Activated T-cell treated with anti-CD3 and anti-CD28 coated beads, Interleukin-2, amount 50 U/mL, for 1 hour (primary cell): ENCODE results near the gene SNORC.

Experiments
- DNase-seq: peaks from one replicate; pipeline ENCODE4 v3.0.0-alpha.2; 2020

SNORC gene

DNA sequence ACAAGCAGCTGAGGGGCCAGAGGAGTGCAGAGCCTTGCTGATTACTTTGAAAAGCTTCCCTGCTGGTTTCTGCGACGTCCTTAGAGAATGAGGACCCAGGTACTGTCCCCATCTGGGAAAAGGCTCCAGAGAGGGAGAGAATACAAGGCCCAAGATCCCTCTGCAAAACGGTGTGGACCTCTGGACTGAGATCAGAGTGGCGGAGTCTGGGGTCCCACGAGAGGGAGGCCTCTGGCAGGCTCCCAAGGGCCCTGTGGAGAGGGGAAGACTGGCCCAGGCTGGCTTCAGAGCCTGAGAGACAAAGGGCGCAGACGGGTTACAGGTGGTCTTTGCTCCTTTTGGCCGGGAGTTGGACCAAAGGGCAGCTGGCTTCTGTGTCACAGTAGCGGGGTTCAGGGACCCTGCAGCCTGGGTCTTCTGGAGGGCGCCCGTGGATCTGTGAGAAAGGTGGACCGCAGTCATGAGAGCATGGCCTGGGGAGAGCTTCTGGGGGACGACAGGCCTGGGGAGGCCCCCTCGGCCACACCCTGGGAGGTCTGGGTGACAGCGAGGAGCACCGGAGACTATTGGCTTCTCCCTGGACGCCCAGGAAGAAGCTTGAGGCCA lies 805 bp downstream of the SNORC start:
- no peak for DNase-seq

DNA sequence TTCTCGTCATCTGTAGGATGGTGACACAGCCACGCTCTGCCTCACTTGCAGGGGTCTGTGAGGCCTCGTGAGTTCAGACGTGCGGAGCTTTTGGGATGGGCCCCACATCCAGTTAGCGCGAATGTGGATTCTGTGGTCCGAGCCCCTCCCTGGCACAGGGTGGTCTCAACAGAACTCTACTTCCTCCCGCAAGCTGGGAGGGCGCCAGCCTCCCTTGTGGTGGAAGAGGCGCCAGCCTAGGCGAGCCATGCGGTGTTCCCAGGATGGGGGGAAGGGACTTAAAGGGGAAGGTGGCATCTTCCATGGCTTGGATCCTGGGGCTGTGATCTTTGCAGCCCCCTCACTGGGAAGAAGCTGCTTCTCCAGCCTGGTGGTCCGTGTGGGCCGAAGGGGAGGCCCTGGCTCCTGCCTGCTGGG lies 1.4 kb downstream of the SNORC start:
- no peak for DNase-seq

DNA sequence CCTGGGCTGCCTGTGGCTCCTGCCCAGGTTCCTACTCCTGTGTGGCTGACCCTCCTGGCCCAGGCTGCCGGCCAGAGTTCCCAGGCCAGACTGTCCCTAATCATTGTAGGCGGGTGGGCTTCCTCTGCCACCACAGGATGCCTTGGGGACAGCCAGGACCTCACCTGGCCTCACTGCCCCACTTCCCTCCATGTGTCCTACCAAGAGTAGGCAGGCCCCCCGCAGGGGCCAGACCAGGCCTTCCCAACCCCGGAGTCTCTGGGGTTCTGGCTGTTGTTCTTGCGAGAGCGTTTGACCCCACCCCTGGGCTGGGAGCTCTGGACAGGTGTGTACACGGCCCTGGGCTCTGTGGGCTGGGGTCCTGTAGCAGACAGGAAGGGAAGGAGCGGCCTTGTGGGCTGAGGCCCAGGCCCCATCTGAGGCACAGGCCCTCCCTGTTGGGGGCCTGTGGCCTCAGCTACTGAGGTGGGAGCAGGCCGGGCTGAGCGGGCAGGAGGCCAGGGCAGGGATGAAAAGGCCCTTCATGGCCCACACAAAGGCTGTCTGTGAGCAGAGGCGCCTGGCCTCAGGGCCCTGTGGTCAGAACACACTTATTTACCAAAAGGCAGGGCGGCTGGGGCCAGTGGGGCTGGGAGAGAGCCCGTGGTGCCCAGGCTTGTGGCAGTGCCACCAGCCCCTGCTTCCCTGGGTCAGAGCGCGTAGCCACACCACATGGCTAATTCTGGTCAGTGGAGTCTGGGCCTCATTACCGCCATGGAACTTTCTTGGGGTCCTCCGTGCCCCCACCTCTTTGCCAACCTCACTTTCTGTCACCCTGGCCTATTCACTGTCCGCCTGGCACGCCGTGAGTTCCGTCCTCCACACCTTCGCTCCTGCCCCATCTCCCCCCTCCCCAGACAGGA lies 2.0 kb downstream of the SNORC start:
- DNase-seq = no peak

DNA sequence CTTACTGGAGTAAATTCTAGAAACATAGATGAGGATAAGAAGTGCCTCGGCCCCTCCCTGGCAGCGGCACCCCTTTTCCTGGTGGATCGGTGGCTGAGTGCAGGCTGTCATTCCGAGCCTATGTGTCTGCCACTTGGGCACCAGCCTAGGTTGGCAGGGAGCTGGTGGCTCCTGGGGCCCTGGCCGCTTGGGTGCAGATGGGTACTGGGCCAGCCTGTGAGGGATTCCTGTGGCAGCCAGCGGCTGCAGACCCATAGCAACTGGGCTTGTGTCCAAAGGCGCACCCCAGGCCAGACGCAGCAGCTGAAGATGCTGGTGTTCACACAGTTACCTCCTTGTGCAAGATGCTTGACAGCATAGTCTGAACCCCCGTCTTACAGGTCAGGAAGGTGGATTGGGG lies 2.8 kb downstream of the SNORC start:
- no peak for DNase-seq

DNA sequence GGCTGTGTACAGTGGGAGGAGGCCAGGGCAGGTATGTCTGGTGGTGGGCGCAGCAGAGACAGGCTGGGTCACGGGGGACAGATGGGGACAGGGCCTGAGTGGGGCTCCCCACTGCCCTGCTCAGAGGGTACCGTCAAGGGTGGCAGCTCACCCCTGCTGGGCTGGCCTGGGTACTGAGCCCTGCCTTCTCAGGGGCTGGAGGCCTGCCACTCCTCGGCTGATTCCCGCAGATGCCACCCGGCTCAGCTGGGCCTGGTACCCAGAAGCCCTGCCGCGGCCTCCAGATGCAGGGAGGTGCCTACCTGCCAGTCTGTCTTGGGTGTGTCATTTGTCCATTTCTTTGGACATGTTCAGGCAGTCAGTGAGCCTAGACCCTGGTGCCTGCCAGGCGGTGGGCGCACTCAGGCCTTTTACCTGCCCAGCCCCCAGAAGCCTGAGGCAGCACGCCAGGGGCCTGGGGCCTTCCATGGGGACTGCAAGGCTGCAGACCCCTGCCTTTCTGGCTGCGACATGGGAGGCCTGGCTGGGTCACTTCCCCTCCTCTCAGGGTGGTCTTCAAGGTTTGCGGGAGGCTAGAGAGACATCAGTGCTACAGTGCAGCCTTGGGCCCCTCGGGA lies 3.3 kb downstream of the SNORC start:
- no peak for DNase-seq

DNA sequence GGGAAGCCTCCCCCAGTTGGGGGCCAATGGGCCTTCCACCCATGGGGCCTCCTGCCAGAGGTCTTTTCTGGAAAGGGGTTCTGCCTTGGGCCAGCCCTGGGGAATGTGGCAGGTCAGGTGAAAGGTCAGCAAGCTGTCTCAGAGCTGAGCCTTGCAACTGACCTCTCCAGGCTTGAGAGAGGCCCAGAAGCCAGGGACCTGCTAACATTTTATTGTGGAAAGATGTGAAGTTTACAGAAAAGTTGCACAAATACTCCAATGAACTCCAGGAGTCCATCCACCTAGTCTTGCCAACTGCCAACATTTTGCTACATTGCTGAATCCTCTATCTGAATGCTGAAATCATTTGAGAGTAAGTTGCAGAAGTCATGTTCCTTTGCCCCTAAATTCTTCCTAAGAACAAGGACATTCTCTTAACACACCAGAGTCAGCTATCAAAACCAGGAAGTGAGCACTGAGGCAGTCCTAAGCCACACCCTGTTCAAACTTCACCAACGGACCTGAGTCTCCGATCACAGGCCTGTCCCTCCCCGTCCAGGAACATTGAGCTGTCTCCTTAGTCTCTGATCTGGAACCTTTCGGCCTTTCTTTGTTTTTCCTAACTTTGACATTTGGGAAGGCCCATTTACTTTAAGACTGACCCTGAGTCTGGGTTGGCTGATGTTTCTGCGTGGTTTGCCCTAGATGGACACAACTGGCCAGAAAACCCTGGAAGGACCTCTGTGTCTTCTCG lies 4.0 kb downstream of the SNORC start:
- DNase-seq = no peak

DNA sequence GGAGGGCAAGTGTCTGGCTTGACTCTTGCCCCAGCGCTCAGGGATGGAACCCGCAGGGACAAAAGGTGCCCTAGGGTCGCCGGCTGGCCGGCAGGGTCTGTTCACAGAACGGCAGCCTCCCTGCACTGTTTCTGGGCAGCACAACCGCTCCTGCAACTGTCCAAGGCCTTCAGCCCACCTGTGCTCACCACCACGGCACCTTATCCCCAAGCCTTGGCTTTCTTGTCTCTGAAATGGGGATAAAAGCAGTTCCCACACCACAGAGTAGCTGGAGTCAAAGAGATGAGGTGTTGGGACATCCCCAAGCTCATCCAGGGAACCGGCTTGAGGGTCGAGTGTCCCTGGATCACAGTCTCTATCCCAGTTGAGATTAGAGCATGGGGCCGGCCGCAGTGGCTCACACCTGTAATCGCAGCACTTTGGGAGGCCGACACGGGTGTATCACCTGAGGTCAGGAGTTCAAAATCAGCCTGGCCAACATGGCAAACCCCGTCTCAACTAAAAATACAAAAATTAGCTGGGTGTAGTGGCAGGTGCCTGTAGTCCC lies 4.7 kb downstream of the SNORC start:
- DNase-seq = no peak

DNA sequence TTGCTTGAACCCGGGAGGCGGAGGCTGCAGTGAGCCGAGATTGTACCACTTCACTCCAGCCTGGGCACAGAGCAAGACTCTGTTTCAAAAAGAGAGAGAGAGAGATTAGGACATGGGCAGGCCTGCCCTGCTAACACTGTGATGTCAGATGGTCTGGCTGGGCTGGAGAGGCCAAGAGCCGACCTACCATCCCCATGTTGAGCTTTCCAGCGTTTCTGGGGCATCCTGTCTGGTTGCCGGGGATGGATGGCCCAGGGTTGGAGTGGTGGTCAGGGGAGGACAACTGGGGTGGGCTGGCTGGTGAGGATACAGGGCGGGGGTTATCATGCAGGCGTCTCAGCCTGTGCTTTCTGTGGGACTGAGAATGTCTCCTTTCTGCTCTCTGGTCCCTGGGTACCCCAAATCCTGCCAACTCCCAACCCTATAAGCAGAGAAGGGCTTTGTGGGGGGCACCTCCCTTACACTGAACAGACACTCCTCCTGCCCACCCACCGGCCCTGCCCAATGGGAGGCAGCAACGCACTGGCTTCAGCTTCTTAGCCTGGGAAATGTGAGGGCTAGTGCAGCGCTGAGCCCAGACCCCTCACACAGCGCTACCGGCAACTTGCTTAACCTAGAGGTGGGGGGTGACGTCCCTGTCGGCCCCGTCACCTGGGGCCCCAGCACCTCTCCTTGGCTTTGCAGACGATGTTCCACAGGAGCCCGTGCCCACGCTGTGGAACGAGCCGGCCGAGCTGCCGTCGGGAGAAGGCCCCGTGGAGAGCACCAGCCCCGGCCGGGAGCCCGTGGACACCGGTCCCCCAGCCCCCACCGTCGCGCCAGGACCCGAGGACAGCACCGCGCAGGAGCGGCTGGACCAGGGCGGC lies 5.4 kb downstream of the SNORC start:
- DNase-seq = no peak

DNA sequence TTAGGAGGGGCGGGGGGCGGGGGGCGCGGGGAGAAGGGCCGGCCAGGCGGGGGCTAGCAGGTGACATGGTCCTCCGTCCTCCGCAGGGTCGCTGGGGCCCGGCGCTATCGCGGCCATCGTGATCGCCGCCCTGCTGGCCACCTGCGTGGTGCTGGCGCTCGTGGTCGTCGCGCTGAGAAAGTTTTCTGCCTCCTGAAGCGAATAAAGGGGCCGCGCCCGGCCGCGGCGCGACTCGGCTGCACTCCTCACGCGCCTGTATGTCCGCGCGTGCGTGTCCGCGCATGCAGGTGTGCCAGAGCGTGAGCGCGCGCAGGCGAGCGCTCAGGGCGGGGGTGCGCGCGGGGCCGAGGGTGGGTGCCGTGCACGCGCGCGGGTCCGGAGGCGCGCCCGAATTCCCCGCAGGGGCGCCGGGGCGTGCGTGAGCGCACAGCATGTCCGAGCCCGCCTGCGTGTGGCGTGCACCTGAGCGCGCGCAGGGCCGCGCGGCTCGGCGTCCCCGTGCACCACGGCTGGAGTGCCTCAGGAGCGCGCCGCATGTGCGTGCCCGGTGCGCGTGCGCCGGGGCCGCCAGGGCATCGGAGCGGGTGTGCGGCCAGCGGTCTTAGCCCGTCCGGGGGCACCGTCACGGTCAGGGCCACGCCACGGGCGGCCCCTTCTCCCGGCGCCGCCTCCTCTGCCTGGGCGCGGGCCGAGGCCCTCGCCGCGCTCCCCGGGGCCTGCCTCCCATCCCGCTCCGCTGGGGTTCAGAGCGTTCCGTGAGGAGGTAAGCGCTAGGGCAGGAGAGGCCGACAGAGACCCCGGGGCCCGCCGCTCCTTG lies 6.3 kb downstream of the SNORC start:
- DNase-seq = peak; percentile 26

DNA sequence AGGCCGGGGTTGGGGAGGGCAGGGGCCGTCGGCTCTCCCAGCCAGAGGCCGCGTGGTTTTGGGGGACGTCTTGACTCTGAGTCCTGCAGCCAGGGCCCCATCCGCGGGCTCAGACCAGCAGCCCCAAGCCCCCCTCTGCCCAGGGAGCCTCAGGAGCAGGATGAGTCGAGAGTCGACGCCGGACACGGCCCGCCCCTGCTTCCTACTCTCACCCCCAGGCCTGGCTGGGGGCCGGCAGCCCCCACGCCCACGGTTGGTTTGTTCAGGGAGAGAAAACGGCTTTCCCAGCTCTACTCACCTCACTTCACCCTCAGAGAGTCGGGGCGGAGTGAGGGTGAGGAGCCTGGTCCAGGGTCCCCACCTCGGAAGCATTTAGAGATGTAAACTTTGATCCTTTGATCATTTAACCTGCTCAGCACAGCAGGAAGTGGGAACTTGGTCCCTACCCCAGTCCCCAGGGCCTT lies 6.9 kb downstream of the SNORC start:
- DNase-seq = no peak

DNA sequence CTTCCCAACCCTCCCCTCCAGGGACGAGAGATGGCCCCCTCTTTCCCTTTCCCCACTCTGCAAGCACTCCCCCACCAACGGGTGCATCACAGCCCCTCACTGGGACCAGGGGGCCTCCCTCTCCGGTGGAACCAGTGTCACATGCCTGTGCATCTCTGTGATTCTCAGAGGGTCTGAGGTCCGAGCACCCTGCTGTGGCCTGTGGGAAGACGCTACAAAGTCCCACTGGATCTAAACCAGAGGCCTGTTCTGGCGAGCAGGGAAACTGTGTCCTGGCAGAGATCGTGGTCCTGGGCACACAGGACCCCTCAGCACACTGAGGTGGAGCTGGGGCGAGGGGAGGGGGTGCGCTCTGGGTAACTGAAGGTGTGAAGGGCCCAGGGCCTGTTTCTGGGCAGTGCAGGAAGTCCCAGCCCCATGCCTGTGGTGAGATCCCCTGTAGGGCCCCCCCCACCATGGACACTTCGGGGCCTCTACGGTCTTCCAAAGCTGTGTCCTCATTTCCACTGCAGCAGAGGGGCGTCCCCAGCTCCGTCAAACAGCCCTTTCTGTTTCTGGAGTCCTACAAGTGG lies 8.0 kb downstream of the SNORC start:
- DNase-seq = no peak

DNA sequence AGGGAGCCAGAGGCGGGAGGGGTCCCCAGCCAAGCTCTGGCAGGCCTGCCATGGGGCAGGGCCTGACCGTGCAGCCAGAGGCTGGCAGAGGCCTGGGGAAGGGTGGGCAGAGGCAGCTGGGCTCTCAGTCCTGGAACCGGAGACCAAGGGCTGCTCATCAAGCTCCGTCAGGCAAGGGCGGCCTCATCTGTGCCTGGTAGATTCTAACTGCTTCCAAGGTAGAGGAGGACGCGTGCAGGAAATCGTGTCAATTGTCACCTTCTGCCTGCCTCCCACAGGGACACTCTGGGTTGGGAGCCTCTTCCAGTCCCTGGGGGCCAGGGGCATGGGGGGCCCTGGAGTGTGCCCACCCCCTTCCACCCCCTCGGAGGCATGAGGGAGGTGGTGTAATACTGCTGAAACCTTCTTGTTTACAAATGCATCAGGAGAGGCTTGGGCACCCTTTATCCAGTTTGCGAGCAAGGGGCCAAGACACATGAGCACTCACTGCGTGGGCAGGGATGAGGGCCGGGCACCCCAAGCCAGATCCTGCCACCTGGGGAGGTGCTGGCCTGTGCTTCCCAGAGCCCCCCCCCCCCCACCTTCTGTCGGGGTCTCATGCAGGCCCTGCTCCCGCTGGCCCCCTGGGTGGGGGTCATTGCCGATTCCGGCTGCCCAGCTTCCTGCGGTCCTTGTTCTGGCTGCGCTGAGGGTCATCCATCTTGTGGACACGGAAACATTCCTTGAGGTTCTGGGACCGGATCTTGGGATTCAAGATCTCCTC lies 9.0 kb downstream of the SNORC start:
- DNase-seq = no peak

DNA sequence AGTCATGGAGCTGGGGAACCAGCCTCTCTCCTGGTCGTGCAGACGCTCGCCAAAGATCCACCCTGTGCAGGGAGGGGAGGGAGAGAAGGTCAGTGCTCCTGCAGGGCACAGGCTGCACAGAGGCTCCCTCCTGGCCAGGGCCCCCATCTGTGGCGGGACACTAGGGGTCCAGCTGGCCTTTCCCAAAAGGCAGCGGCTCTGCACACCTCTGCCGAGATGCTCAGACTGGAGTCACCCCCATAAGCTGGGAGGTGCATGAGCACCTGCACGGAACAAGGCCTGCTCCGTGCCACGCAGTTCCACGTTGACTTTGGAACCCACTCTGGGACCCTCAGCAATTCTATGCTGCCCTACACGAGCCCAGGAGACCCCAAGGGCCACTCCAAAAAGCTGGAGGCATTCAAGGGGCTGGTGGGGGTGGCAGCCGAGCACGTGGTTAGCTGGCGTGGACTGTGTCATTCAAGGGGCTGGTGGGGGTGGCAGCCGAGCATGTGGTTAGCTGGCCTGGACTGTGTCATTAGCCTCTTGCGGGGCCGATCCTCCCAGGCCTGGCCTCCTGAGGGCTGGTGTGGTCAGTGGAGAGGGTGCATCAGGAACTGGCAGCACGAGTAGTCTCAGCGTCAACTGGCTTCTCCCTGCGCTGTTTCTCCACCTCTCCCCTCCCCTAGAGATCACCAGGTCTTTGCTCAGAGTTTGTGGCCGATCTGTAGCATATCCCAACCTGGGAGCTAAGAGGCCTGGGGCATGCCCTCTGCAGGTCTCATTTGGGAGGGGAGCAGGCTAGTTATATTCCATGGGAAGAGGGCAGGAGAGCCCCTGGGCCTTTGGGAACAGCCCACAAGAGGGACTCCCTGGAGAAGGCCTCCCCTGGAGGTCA lies 9.8 kb downstream of the SNORC start:
- DNase-seq = no peak

DNA sequence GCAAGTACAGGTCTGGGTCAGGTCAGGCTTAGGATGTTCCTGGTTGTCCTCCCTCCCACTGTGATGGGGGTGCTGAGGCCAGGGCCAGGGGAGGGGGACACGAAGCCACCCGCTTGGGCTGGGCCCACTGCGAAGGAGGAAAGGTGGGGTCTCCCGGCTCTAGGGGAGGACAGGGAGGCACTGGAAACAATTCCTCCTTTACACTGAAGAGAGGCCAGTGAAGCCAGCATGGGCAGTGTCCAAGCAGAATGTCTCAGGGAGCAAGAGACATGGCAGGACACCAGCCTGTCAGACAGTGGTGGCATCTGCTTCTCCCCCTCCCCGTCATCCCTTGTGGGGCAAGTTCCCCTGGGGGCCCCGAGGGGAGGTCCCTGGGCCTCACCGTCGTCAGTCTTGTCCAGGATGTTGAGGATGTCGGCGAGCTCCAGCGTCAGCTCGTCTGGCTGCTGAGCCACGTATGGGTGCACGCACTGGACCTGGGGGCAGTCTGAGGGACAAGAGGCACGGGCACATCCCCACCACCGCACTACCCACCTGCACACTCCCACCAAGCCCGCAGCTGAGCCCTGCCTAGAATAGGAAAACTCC lies 10.8 kb downstream of the SNORC start:
- no peak for DNase-seq

DNA sequence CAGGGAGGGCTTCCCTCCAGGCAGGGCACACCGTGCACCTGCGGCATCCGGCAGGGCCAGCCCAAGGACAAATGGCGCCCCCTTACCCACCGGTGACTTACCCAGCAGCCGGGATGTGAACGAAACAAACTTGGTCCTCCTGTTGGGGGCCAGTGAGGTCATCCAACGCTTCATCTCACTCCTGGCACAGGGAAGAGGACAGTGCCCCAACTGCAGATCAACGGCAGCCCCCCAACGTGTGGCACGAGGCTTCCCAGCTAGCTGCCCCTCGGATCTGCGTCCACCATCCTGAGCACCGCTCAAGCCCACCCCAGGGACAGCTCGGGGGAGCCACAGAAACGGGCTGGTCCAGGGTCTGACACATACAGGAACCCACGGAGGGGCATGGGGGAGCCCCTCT lies 12.0 kb downstream of the SNORC start:
- no peak for DNase-seq

DNA sequence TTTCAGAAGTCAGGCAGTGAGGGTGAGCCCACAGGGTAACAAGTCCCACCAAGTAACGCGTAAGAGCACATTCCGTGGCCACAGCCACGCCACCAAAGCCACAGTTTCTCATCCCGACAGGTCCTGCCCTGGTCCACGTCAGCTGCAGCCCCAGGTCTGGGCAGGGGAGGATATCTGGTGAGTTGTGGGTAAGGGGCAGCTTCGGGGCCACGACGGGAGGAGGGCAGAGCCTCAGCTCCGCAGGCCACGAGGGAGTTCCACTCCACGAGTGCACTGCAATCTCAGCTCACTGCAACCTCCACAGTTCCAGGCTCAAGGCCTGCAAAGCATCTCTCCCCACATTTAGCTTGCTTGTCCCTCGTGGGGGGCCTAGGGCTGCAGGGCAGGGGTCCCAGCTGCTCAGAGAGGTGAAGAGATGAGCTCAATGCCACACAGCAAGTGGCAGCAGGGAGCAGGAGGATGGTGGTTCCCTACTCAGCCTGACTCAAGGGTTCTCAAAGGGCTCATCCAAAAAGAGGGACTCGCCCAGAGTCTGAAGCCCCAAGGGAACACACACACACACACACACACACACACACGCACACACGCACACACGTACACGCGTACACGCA lies 12.5 kb downstream of the SNORC start:
- no peak for DNase-seq

DNA sequence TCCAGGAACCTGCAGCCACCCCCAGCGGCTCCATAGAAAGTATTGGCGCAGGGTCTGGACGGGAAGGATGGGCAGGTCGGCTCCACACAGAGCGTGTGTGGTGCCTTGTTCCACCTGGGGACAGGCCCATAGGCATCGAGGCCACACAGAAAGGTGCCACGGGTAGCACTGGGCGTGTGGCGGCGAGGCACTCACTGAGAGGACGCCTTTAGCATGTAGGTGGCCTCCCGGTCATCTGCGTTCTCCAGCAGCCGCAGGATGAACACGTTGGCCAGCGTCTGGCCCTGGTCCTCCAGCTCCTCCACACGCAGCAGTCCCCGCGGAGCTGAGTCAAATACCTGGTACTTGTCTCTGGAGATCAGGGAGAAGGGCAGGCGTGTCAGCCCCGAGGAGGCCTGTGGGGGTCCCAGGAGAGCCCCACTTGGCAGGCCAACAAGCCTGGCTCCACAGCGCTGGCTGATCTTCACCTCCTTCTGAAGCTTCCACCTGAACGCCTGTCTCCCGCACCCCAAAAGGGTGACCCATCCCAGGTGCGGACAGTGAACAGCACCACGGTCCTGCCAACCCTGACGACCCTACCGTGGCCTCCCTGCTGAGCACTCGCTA lies 13.2 kb downstream of the SNORC start:
- no peak for DNase-seq

DNA sequence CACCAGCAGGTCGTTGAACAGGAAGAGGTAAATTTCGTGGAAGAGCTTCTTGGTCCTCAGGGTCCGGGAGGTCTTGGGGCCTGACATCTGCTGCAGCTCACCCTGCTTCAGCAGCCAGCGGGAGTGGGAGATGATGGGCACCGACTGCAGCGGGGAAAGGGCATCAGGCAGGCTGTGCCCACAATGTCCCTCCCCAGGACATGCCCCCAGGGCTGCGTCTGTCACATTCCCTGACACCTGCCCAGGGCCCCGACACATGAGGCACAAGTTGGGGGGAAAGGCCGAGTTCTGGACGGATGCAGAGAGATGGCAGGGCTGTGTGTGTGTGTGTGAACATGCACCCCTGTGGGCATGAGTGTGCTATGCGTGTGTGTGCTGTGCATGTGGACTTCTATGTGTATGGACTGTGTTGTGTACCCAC lies 13.9 kb downstream of the SNORC start:
- no peak for DNase-seq
